ENCODE measurements around the gene FAM217B.

FAM217B gene

GRCh38 chr20:59940129-59940955, at the start of gene FAM217B, which contains the start of gene PPP1R3D:
TSS of gene FAM217B (plus strand) at chr20:59940389. CDS start at chr20:59943944, 3,555 bp downstream.
TSS of gene PPP1R3D (minus strand) at chr20:59940305. CDS start at chr20:59939931, 374 bp downstream.
- no peak for FAIRE-seq

- no peak for FAIRE-seq
These were observed 48.6 kb upstream of the FAM217B start for GRCh38 chr20:59891581-59891980.

GRCh38 chr20:59895908-59896307, 44.3 kb upstream of the FAM217B start:
- peak; percentile 51 for FAIRE-seq

GRCh38 chr20:59902470-59902869, 37.7 kb upstream of the FAM217B start:
- no peak for FAIRE-seq

GRCh38 chr20:59903621-59904020, 36.6 kb upstream of the FAM217B start:
- no peak for FAIRE-seq

- FAIRE-seq = no peak
These were observed 31.3 kb upstream of the FAM217B start for GRCh38 chr20:59908855-59909254.

GRCh38 chr20:59911041-59911440, 29.1 kb upstream of the FAM217B start:
- FAIRE-seq = no peak

- no peak for FAIRE-seq
These were observed 27.6 kb upstream of the FAM217B start for GRCh38 chr20:59912609-59913008.

- no peak for FAIRE-seq
These were observed 19.2 kb upstream of the FAM217B start for GRCh38 chr20:59920944-59921343.

- peak; percentile 74 for FAIRE-seq
These were observed 16.7 kb upstream of the FAM217B start for GRCh38 chr20:59923514-59923913.

GRCh38 chr20:59925359-59925758, 14.8 kb upstream of the FAM217B start:
- no peak for FAIRE-seq

GRCh38 chr20:59925899-59926298, 14.3 kb upstream of the FAM217B start:
- no peak for FAIRE-seq

- no peak for FAIRE-seq
These were observed 8.5 kb upstream of the FAM217B start for GRCh38 chr20:59931511-59932312.

GRCh38 chr20:59932616-59933295, 7.4 kb upstream of the FAM217B start:
- FAIRE-seq = no peak

GRCh38 chr20:59933296-59933848, 6.8 kb upstream of the FAM217B start, which contains the start of gene SYCP2:
TSS of gene SYCP2 (minus strand) at chr20:59933637. CDS start at chr20:59922413, 11,224 bp downstream.
- FAIRE-seq = no peak

- no peak for FAIRE-seq
These were observed 6.2 kb upstream of the FAM217B start for GRCh38 chr20:59933849-59934585.

- no peak for FAIRE-seq
These were observed 4.6 kb upstream of the FAM217B start for GRCh38 chr20:59935457-59936185.

GRCh38 chr20:59936409-59936808, 3.8 kb upstream of the FAM217B start:
- no peak for FAIRE-seq

GRCh38 chr20:59937150-59937549, 3.0 kb upstream of the FAM217B start:
- FAIRE-seq = no peak

- no peak for FAIRE-seq
These were observed 2.0 kb upstream of the FAM217B start for GRCh38 chr20:59938221-59938620.

GRCh38 chr20:59938696-59939051, 1.5 kb upstream of the FAM217B start:
- FAIRE-seq = no peak
